ENCODE measurements around the gene ZNF555. TPM values are rescaled to one million over a fixed set of nuclear protein-coding genes. Genes with fewer than 3 reads are reported as not detected.
A peak's percentile ranks its signal among the peaks of the same experiment; 100 is the strongest.
"Not testable (repeated sequence)": the region's sequence is repeated elsewhere in the genome, so short reads cannot be mapped to it uniquely, and the experiment has no call there.

Gene ZNF555
- 2.2 TPM for polyA plus RNA-seq (2013, experiment 1 of 2; ENCODE audit: insufficient read length)
- 3.5 TPM for polyA plus RNA-seq (2013, experiment 2 of 2; ENCODE audit: insufficient read length)

DNA sequence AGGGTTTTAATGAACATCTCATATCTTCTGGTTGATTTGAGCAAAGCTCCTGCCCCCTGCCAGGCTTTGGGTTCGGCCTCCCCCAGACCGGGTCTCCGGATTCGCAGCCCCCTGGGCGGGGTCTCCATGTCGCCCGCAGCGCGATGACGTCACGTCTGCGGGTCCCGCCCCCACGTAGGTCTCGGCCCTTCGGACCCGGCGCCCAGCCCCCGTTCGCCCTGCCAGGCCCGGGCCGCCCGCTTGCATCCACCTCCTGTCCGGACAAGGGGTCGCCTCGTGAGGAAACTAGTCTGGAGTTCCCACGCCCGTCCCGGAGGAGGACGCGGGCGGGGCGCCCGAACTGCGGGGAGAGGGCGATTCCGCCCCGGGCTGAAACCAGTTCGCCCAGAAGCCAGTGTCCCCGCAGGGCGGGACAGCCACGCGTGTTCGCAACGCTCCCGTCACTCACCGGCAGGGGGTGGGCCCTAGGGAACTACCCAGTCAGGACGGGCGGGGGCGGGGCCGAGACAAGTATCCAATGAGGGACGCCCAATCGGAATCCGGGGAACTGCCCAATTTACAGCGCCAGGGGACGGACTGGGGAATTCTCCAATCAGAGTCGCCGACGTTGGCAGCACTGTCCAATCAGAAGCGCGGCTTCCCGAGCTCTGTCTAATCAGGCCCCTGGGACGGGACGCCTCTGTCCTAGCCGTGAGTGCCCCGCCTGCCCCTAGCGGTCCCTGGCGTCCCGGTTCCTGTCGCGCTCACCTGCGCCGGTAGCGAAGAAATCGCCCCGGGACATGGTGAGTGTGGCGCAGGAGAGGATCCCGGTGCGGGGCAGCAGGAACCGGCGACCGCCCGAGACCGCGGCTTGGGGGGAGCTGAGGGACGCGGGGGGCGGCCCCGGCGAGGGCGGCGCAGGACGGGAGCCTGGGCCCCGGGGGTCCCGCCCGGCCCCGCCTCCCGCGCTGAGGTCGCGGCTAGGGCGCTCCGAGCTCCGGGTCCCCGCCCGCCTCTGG lies at the start of gene ZNF555:
TSS of gene ZNF555 (plus strand) at position 682 of the 998 bp plus-strand sequence. CDS start at position 780, 98 bp downstream.
- DNase-seq, result peak; percentile 99

DNA sequence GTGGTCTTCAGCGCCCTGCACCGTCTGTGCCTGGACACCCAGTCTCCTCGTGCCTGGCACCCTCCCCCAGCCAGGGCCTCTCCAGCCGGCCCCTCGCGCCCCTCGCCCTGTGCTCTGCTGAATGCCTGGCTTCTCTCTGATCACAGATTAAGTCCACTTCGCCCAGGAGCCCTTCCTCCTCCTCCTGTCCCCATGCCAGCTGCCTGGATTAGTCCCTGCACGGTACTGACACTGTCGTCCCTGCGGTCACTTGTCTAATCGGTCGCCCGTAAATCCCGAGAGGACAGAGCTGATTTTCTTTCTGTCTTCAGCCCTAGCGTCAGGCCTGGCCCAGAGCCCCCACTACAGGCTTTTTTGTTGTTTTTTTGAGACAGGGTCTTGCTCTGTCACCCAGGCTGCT lies 49.4 kb upstream of the ZNF555 start:
- DNase-seq, result no peak

DNA sequence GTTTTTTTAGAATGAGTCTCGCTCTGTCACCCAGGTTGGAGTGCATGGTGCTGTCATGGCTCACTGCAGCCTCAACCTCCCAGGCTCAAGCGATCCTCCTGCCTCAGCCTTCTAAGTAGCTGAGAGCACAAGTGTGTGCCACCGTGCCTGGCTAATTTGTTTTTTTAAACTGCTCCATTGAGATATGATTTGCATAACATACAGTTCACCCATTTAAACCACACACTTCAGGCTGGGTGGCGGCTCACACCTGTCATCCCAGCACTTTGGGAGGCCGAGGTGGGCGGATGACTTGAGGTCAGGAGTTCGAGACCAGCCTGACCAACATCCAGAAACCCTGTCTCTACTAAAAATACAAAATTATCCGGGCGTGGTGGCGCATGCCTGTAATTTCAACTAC lies 48.6 kb upstream of the ZNF555 start:
- not testable (repeated sequence) for DNase-seq

DNA sequence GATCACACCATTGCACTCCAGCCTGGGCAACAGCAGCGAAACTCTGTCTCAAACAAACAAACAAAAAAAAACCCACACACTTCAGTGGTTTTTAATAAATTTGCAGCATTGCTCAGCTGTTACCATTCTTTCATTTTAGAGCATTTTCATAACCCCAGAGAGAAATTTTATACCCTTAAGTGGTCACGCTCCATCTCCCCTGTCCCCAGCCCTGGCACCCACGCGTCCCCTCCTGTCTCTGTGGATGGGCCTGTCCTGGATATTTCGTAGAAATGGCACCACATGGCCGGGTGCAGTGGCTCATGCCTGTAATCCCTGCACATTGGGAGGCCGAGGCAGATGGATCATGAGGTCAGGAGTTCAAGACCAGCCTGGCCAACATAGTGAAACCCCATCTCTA lies 48.1 kb upstream of the ZNF555 start:
- DNase-seq, result no peak

DNA sequence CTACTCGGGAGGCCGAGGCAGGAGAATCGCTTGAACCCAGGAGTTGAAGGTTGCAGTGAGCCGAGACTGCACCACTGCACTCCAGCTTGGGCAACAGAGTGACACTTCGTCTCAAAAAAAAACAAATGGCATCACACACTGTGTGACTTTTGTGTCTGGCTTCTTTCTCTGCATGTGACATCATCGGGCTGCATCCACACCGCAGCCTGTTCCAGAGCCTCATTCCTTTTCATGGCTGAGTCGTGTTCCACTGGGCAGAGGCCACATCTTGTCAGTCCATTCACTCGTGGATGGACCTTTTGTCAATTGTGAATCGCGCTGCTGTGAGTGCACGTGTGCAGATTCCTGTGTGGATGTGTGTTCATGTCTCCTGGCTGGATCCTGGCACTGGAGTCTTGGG lies 47.7 kb upstream of the ZNF555 start:
- no peak for DNase-seq

DNA sequence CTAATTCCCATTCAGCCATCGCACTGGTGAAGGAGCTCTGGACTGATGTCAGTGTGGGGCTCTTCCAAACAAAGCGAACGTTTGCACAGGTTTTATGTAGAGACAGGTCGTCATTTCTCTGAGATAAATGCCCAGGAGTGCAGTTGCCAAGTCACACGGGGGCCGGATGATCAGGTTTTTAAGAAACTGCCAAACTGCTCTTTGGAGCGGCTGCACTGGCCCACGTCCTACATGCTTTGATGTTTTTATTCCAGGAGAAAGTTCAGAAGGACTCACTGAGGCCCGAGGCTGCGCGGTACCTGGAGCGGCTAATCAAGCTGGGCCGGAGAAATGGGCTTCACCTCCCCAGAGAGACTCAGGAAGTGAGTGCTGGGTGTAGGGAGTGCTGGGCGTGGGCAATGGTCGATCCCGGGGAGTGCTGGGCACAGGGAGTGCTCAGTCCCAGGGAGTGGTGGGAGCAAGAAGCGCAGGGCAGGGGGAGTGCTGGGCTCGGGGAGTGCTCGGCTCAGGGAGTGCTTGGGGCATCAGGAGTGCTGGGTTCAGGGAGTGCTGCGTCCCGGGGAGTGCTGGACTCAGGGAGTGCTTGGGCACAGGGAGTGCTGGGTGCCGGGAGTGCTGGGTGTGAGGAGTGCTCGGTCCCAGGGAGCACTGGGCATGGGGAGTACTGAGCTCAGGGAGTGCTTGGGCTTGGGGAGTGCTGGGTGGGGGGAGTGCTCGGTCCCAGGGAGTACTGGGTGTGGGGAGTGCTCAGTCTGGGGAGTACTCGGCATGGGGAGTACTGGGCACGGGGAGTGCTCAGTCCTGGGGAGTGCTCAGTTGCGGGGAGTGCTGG lies 45.2 kb upstream of the ZNF555 start:
- no peak for DNase-seq

DNA sequence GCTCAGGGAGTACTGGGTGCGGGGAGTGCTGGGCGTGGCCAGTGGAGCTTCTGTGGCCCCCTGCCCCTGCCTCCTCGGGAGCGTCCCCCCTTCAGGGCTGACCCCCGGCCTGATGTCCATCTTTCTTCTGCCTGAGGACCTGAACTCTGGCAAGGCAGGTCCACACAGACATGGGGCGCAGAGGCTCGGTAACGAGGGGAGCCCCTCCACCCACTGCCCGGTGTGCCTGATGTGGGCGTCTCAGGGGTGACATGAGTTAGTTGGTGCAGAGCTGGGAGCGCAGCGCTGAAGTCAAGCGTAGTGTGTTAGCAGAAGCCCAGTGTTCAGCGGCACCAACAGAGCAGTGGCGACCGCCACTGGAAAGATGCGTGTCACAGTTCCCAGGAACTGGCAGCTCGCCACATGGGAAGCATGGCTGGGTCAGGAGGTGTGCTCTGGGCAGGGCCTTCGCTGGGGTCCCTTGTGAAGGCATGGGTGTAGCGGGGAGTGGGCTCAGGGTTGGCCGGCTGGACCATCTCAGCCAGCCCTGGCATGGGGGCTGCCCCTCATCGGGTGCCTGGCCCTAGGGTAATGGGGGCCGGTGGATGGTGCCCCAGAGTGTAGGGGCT lies 44.5 kb upstream of the ZNF555 start:
- no peak for DNase-seq

DNA sequence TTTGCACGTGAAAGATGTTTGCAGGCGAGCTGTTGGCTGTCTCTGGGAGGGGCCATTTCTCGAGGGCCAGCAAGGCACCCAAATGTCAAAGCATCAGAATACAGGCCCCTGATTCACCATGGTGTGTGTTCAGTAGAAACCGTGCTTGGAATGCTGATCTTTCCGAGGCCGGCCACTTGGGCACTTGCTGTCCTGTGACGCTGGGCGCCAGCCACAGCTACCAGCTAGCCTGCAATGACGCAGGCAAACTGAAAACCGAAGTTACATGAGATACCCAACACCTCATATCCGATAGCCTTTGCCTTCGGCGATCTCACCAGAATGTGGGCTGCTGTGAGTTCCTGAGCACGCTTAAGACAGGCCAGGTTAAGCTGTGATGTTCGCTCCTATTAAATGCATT lies 44.0 kb upstream of the ZNF555 start:
- DNase-seq, result no peak

DNA sequence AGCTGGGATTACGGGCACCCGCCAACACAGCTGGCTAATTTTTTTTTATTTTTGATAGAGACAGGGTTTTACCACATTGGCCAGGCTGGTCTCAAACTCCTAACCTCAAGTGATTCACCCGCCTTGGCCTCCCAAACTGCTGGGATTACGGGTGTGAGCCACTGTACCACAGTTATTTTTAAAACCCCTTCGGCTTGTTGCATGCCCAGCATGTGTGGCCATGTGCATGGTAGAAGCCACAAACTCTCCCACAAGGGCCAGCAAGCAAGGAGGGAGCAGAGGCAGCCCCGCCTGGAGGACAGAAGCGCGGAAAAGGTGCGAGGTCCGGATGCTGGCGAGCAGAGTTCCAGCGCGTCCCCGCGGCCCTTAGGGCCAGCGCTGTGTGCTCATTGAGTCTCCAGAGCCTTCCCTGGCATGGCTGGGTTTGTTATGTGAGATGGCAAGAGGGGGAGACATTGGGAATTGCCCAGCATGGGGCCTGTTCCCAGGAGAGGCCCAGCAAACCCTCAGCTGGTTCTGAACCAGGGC lies 43.1 kb upstream of the ZNF555 start:
- no peak for DNase-seq

DNA sequence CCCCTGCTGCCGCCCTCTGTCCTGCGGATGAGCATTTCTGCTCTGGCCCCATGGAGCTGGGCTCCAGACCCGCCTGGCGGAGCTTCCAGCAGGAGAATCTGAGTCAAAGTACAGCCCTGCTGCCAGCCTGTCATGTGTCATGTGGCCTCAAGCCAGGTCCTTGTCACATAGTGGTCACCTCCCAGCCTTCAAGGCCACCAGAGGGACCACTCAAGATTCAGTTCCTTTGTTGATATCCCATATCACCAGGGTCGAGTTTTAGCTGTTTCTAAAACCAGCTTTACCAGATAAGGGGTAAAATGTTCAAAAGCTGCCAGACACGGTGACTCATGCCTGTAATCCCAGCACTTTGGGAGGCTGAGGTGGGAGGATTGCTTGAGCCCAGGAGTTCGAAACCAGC lies 42.5 kb upstream of the ZNF555 start:
- peak; percentile 12 for DNase-seq

DNA sequence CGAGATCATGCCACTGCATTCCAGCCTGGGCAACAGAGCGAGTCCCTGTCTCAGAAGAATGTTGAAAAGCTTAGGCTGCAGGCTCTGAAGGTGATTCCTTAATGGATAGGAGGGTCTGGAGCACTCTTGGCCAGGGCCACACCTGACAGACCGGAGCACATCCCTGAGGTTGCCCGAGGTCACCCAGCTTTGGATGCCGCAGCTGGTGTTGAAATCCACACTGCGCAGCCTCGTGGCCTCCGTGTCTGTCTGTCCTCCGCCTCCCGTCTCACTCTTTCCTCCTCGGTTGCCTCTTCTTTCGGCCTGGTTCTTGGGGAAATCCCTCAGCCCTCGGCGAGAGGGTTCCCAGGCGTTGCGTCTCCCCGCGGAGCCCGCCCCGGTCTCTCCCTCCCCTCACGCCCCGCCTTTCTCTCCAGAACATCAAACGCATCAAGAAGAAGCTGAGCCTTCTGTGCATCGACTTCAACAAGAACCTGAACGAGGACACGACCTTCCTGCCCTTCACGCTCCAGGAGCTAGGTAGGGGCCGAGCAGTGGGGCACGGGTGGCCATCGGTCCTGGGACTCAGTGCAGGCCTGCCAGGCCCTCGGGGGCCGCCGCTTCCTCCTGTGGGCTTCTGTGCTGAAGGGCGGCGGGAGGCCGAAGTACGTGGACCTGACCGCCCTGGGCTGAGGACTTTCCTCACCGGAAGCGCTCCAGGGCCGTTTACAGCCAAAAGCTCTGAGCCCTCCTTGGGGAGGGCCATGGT lies 41.8 kb upstream of the ZNF555 start:
- DNase-seq, result no peak

DNA sequence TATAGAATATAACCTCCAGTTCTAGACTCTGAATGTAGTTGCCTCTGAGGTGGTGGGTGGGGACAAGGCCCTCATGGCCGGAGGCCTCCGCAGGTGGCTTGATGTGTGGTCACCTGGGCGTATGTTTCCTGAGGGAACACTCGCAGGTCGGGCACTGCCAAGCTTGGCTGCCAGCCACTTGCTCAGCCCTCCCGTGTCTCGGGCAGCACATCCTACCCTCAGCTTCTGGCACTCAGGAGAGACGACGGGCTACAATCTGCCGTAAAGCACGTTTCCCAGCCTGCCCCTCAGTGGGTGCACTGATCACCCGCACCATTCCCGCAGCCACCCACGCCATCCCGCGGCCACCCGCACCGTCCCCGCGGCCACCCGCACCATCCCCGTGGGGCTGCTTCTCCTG lies 40.8 kb upstream of the ZNF555 start:
- no peak for DNase-seq

DNA sequence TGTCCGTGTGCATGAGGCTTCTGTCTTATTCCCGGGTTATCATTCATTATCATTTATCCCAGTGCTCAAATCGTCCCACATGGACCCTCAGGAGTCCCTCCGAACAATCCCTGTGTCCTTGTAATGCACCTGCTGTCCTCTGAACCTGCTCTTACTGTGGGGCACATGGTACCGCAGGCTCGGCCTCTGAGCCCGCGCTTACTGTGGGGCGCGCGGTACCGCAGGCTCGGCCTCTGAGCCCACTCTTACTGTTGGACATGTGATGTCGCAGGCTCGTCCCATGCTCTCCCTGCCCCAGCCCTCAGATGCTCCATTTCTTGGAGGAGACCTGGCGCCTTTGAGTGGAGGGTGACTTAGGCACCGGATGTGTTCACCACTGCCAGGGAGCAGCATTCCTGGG lies 38.4 kb upstream of the ZNF555 start:
- no peak for DNase-seq

DNA sequence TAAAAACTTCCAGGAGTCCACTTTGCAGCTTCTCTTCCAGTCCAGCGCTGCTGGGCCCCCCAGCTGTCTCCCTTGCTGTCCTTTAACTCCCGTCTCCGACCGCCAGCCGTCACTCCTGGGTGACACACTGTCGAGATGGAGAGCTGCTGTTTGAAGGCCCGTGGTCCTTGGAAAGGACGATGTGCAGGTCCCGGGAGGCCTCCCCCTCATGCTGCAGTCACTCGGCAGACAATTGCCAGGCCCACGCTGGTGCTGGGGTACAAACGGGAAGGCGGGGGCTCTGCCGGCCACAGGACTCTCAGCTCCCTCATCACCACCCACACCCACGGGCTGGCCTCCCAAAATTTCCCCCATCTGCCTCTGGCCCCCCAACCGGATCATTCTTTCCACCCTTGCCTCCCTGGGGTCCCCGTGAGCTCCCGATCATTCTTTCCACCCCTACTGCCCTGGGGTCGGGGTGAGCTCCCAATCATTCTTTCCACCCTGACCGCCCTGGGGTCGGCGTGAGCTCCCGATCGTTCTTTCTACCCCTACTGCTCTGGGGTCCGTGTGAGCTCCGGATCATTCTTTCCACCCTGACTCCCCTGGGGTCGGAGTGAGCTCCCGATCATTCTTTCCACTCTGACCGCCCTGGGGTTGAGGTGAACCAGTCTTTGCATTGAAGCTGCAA lies 37.7 kb upstream of the ZNF555 start:
- no peak for DNase-seq

DNA sequence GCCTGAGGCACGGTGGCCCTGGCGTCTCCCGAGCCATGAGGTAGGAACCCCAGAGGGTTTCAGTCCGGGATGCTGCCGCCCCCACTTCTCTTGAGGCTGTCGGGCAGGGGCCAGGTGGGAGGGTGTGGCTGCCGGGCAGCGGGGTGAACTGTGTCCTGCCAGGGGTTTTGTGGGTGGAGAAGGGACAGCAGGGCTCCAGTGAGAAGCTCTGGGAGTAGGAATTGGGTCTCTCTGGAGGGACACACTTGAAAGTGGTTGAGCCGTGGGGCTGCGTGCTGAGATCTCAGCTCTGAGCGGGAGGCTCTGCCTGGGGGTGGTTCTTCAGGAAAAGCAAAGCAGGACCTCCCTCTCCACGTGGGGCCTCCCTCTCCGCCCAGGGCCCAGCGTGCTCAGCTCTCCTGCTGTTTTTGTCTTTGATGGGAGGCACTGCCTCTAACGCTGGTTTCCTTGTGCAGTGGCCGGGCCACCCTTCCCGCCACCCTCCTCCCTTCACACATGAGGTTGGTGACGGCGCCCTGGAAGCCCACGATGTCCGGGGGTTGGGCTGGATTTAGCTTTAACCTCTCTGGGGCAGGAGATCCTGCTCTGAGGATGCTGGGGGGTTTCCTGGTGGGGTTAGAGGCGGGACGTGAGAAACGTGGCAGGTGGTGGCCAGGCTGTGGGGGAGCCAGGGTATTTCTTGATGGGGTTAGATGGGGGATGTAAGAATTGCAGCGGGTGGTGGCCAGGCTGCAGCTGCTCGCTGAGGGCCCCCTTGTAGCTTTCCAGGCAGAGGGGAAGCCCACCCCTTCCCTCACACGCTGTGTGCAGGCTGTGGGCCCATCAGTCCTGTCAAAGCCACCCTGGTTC lies 36.9 kb upstream of the ZNF555 start:
- no peak for DNase-seq

DNA sequence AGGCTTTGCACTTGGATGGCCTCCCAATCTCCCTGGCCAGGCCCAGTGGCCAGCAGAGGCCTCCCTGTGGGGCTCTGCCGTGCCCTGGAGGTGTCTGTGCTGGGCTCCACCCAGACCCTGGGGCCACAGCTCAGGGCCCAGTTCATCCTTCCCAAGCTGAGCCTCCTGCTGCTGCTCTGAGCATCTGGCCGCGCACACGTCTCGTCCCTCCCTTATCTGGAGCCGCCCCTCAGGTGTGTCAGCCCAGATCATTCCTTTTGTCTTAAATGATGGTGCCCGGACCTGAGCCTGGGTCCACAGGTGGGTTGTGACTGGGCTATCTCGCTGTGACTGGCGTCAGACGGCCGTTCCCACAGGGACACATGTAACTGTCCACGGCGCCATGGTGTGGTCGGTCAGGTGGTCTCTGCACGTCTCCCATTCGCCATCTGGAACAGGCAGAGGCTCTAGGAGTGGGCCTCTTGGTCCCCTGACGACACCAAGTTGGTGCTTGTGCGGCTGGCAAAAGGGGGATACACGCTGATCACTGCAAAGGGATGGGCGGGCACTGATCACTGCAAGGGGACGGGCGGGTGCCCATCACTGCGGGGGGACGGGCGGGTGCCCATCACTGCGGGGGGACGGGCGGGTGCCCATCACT lies 35.9 kb upstream of the ZNF555 start:
- DNase-seq, result no peak

DNA sequence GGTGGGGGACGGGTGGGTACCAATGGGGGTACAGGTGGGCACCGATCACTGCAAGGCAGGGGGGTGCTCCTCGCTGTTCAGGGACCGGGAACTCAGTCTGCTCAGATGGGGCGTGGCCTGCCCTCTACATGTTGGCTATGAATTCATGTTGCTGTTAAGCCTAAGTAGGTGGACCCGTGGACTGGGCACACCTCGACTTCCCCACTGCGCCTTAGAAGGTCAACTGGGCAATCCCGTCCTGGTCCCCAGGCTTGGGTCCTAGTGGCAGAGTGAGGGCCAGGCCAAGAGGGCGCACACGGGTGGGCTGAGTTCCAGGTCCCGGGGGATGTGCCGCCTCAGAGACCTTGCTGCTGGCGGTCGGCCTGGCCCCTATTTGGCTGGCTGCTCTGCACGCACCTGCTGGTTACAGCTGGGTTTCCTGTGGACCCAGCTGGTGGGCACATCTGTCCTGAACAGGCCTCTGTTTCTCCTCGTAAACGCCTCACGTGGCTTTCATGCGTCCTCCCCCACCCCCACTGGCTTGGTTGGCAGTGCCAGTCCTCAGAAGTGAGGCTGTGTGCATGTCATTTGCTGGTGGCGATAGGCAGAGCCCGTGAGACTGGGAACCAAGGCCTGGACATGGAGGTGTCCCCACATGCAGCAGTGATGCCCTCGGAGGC lies 35.2 kb upstream of the ZNF555 start:
- no peak for DNase-seq

DNA sequence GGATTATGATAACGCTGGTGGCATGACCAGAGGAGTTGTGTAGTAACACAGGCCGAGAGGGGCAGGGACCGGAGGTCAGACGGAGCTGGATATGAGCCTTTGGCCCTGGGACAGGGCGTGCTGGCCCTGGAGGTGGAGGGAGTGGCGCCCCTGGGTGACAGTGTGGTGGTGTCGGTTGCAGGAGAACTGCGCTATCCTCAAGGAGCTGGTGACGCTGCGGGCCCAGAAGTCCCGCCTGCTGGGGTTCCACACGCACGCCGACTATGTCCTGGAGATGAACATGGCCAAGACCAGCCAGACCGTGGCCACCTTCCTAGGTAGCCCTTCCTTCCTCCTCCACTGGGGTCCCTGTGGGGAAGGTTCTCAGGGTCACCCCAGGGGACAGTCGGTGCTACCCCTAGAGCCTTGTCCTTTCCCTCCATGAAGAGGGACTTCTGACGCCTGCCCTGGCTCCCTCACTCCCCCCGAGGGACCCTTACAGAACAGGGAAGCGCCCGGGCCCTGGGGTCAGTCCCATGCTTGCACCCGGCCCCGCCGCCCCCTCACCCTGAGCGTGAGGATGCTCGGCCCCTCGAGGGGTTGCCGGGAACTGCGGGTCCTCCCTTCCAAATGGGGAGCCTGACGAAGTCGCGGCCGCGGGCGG lies 34.4 kb upstream of the ZNF555 start:
- DNase-seq, result no peak

Data from fibroblast of skin of back (primary cell).